ENCODE measurements around the gene CCP110. TPM values are rescaled to one million over a fixed set of nuclear protein-coding genes. Genes with fewer than 3 reads are reported as not detected.

CCP110 gene
- total RNA-seq, 3 donors from 2014 or later (not counting 1 experiment from before 2014, with no cell fraction given) = 14.1 to 18.0 (median 17.5) TPM

- 100% methylated on average over 5 of the region's 5 CpGs for whole genome bisulfite sequencing (ENCODE audit: insufficient coverage)
- no peaks in the 10 kb centered on the region for H3K27me3 ChIP-seq (ENCODE audit: control insufficient read depth, insufficient read depth, low read length)
- Mint-ChIP-seq H3K4me1 (peaks cover 0 to 6% of the 10 kb centered on the region in 2 donors), H3K27me3 (ENCODE audit: low read depth in 2 of 2) (no peaks in the 10 kb centered on the region), H3K27ac (no peak overlapping the region), H3K36me3 (peaks cover 22% of the 10 kb centered on the region), H3K9me3 (no peaks in the 10 kb centered on the region), H3K4me3 (no peak overlapping the region)
- H3K36me3 ChIP-seq (ENCODE audit: control insufficient read depth, insufficient read depth, low read length) = peaks cover 43% of the 10 kb centered on the region
- DNase-seq = no peak
- no peak for TF ChIP-seq CTCF (IDR thresholded peaks at IDR 0.05)
- intact Hi-C loops (cut with micrococcal nuclease) = loop anchor here (2.0 kb wide), 1 partner anchor 17 kb away; no protein-coding TSS in a partner anchor
- H3K4me3 ChIP-seq (ENCODE audit: low read length) = no peak overlapping the region
- H3K9me3 ChIP-seq (ENCODE audit: control insufficient read depth, insufficient read depth, low read length) = no peaks in the 10 kb centered on the region
- ATAC-seq = no peak
- H3K27ac ChIP-seq (ENCODE audit: low read length) = no peak overlapping the region
- H3K4me1 ChIP-seq (ENCODE audit: control insufficient read depth, insufficient read depth, low read length) = no peaks in the 10 kb centered on the region
These were observed 20.2 kb upstream of the CCP110 start for GRCh38 chr16:19503461-19504075.

GRCh38 chr16:19505600-19506303, 18.0 kb upstream of the CCP110 start:
- peaks cover 0 to 6% of the 10 kb centered on the region in 2 donors for H3K4me1 Mint-ChIP-seq
- WGBS (ENCODE audit: insufficient coverage) = 90% methylated on average over 3 of the region's 5 CpGs
- DNase-seq (no peak), ATAC-seq (no peak)
- no peaks in the 10 kb centered on the region for H3K27me3 Mint-ChIP-seq (ENCODE audit: low read depth in 2 of 2)
- Histone ChIP-seq H3K27me3 (ENCODE audit: control insufficient read depth, insufficient read depth, low read length) (no peaks in the 10 kb centered on the region), H3K27ac (ENCODE audit: low read length) (no peak overlapping the region), H3K9me3 (ENCODE audit: control insufficient read depth, insufficient read depth, low read length) (no peaks in the 10 kb centered on the region), H3K4me3 (ENCODE audit: low read length) (no peak overlapping the region), H3K4me1 (ENCODE audit: control insufficient read depth, insufficient read depth, low read length) (no peaks in the 10 kb centered on the region), H3K36me3 (ENCODE audit: control insufficient read depth, insufficient read depth, low read length) (peaks cover 48% of the 10 kb centered on the region)
- intact Hi-C loops (cut with micrococcal nuclease) = no loop called here
- peaks cover 22% of the 10 kb centered on the region for H3K36me3 Mint-ChIP-seq
- no peak overlapping the region for H3K4me3 Mint-ChIP-seq
- no peak for TF ChIP-seq CTCF (IDR thresholded peaks at IDR 0.05)
- H3K9me3 Mint-ChIP-seq = no peaks in the 10 kb centered on the region
- no peak overlapping the region for H3K27ac Mint-ChIP-seq

- ATAC-seq (no peak), DNase-seq (no peak)
- H3K9me3 ChIP-seq (ENCODE audit: control insufficient read depth, insufficient read depth, low read length) = no peaks in the 10 kb centered on the region
- Mint-ChIP-seq H3K27me3 (ENCODE audit: low read depth in 2 of 2) (no peaks in the 10 kb centered on the region), H3K9me3 (no peaks in the 10 kb centered on the region), H3K4me1 (peaks cover 0 to 6% of the 10 kb centered on the region in 2 donors), H3K36me3 (peaks cover 22% of the 10 kb centered on the region), H3K27ac (no peak overlapping the region), H3K4me3 (no peak overlapping the region)
- intact Hi-C loops (cut with micrococcal nuclease) = no loop called here
- no peaks in the 10 kb centered on the region for H3K4me1 ChIP-seq (ENCODE audit: control insufficient read depth, insufficient read depth, low read length)
- H3K27ac ChIP-seq (ENCODE audit: low read length) = no peak overlapping the region
- H3K4me3 ChIP-seq (ENCODE audit: low read length) = no peak overlapping the region
- 95% methylated on average over 3 of the region's 4 CpGs for WGBS (ENCODE audit: insufficient coverage)
- H3K36me3 ChIP-seq (ENCODE audit: control insufficient read depth, insufficient read depth, low read length) = peaks cover 47% of the 10 kb centered on the region
- H3K27me3 ChIP-seq (ENCODE audit: control insufficient read depth, insufficient read depth, low read length) = no peaks in the 10 kb centered on the region
- TF ChIP-seq CTCF (IDR thresholded peaks at IDR 0.05) = no peak
These were observed 16.8 kb upstream of the CCP110 start for GRCh38 chr16:19506965-19507364.

Data from natural killer cell (primary cell).